Activated T-helper 1 cell treated with anti-CD3 and anti-CD28 coated beads, Interleukin-2, amount 50 U/mL, for 16 hours (primary cell): Measurements from ENCODE around the gene LCN6.
"Not testable (repeated sequence)": the region's sequence is repeated elsewhere in the genome, so short reads cannot be mapped to it uniquely, and the experiment has no call there.

Experiments used
- DNase-seq, 2 donors: peaks; one replicate each; pipeline ENCODE4 v3.0.0-alpha.2; 2020; ENCODE audit warnings: low read depth in 1 of 2, low spot score in 1 of 2

LCN6 gene

DNA sequence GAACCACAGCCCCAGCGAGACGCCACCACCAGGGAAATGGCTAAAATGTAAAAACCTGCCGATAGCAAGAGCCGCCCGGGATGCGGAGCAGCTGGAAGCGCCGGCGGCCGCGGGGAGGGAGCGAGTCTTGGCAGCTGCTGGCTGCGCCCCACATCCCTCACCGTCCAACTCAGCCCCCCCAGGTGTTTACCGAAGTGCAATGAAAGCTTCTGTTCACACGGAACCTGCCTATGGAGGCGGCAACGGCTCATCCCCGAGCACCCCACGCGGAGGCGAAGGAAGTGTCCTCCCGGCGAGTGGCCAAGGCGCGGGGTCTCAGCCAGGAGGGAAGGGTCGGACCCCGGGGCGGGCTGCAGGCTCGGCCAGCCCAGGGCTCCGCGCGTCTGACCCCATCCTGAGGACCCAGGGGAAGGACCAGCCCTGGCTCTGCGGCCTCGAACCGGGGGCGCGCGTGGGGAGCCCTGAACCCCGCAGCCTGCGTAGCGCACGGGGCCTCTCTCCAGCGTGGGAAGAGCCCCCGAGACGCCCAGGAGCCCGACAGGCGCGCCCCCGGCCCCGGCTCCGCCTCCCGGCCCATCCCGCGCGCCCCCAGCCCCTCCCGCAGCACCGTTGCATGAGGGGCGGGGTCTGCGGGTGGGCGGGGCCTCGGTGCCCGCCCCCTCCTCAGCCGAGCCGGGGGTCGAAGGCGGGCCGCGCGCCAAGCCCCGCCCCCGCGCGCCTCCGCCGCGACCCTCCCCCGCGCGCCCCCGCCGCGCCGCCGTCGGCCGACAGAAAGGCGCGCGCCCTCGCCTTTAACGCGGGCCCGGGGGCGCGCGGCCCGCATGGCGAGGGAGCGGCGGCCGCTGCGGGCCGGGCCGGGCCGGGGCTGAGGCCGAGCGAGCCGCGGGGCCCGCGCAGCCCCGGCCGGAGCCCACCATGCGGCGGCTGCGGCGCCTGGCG is 36.3 kb downstream of the LCN6 start, which contains the start of gene DIPK1B:
Gene DIPK1B, plus strand, starts transcription at position 822 of the 939 bp plus-strand sequence. Its CDS starts 94 bp downstream, at position 916.
- DNase-seq, result no peak

DNA sequence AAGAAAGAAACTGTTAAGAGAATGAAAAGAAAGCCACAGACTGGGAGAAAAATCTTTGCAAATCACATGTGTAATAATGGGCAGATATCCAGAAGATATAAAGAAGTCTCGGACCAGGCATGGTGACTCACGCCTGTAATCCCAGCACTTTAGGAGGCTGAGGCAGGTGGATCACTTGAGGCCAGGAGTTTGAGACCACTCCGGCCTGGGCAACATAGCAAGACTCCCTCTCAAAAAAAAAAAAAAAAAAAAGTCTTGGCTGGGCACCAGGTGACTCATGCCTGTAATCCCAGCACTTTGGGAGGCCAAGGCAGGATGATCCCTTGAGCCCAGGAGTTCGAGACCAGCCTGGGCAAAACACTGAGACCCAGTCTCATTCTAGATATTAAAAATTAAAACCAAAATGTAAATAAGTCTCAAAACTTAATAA is 37.1 kb downstream of the LCN6 start:
- DNase-seq, result not testable (repeated sequence)

DNA sequence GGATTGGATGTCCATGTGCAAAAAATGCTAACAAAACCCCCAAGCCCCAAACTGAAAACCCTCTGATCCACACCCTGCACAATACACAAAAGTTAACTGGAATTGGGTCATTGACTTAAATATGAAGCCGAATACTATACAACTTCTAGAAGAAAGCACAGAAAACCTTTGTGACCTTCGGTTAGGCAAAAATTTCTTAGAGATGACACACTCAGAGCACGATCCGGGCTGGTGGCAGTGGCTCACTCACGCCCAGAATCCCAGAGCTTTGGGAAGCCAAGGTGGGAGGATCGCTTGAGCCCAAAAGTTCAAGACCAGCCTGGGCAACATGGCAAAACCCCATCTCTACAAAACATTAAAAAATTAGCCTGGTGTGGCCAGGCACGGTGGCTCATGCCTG is 37.8 kb downstream of the LCN6 start:
- no peak for DNase-seq

DNA sequence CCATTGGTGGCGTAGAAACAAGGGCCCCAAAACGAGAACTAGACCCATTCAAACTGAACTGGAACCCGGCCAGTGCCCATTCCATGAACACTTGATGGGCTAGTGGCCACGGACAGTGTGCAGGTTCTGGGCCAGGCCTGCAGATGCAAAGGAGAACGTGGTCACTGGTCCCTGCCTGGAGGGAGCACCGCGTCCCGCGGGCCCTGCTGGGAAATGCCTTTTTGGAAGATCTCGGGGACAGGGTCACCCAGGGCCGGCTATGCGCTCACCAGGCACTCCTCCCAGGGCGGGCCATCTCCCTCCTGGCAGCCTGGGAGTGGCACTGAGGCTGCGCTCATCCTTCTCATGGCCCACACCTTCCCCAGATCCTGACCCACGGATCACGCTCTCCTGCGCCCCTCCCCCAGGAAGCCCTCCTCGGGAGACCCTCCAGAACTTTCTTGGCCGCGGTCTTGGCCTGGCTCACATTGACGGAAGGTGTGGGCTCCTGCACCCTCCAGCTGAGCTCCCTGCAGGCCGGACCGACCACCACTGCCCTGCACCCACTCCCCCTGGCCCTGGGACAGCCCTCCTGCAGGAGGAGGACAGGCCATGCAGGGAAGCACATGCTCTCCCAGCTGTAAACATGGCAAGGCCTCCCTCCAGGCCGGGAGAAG is 38.7 kb downstream of the LCN6 start:
- DNase-seq, result no peak

DNA sequence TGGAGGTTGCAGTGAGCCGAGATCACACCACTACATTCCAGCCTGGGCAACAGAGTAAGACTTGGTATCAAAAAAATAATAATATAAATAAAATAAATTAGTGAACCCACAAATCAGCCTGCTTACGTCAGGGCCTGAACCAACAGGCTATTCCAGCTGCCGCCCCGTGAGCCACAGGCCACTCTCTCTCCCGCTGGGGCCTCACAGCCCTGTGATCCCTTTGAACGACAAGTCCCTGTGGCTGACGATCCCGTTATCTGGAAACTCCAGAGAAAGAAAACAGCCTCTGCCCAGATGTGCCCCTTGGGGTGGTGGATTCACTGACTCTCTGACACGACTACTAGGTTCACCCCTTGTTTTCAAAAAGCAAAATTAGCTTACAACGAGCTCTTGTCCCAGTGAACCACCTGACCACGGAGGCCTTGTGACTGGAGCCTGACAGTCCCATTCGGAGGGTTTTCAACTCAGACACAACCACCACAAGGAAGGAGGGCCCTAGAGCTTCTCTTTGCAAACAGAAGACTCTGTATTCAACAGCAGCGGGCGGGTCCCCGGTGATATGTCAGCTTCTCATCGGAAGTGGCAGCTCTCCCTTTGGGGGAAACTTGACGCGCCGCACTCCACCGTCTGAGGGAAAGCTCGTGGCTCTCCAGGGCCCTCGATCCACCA is 40.3 kb downstream of the LCN6 start:
- DNase-seq, result no peak

DNA sequence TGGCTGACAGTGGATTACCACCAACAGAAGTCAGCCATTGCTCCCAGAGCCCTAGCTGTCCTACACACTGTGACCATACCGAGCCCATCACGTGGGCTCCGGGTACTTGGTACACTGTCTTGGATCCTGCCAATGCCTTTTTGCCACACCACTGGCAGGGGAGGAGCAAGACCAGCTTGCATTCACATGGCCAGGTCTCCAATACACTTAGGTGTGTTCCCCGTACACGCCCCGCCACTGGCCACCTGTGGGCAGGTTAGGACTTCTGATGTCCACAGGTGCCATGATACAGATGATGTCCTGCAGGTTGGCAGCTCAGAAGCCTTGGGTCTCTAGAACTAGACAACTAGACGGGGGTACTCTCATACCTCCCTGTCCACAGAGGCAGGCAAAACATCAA is 41.3 kb downstream of the LCN6 start:
- no peak for DNase-seq

DNA sequence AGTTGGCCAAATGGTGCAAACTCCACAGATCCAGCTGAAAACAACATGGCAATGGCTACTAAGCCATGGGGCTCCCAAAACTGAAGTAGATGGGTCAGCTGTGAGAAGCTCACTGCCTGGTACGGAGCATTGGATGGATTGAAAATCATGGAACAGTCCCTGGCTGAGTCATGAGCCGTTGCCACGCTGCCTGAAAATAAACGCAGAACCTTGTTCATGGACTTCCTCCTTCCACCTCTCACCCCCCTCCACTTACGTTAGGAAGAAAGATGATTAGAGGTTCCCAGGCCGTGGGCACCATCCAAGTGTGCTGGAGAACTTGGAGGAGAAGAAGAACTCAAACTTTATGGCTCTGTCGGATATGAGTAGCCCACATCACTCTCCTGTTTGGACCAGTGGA is 42.8 kb downstream of the LCN6 start:
- no peak for DNase-seq

DNA sequence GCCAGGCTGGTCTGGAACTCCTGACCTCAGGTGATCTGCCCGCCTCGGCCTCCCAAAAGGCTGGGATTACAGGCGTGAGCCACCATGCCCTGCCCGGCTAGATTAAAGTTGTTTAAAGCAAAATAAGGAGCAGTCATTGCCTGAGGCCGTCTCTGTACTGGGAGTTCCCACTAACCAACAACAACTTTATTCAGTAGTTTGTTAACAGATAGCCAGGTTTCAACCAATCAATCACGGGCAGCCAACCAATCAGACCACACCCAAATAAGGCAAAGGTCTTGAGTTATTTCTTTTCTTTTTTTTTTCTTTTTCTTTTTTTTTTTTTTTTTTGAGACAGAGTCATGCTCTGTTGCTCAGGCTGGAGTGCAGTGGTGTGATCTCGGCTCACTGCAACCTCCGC is 43.6 kb downstream of the LCN6 start:
- not testable (repeated sequence) for DNase-seq

DNA sequence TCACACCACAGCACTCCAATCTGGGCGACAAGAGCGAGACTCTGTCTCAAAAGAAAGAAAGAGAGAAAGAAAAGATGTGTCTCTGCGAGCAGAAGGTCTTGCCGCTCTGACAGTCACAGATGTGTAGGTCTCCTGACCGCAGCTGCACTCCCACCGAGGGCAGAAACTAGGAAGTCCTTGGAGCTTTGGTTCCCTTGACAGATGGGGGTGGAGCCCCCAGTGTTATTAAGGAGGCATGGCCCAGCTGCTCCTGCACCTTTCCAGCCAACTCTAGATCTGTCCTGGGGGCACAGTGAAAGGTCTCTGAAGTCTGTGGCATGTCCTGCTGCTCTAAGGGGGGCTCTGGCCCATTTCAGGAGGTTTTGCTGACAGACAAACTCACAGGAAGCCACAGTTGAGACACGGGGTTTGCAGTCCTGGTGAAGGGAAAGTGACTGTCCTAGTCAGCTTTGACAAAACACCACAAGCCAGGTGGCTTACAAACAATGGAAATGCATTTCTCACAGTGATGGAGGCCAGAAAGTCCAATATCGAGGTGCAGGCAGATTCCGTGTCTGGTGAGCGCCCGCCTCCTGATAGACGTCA is 45.0 kb downstream of the LCN6 start:
- DNase-seq, result no peak

DNA sequence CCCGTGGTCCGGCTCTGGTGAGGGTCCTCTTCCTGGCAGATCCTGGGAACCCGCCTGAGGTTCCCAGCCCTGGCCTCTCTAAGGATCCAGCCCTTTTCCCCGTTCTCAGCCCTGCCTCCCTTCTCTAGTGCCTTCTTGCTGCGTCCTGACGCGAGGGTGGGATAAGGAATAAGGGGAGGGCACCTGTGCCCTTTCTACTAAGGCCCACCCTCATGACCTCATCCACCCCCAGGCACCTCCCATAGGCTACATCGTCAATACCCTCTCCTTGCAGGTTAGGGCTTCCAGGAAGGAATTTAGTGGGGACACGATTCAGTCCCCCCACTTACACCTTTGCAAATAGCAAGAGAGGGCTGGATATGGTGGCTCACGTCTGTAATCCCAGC is 46.7 kb downstream of the LCN6 start:
- no peak for DNase-seq

DNA sequence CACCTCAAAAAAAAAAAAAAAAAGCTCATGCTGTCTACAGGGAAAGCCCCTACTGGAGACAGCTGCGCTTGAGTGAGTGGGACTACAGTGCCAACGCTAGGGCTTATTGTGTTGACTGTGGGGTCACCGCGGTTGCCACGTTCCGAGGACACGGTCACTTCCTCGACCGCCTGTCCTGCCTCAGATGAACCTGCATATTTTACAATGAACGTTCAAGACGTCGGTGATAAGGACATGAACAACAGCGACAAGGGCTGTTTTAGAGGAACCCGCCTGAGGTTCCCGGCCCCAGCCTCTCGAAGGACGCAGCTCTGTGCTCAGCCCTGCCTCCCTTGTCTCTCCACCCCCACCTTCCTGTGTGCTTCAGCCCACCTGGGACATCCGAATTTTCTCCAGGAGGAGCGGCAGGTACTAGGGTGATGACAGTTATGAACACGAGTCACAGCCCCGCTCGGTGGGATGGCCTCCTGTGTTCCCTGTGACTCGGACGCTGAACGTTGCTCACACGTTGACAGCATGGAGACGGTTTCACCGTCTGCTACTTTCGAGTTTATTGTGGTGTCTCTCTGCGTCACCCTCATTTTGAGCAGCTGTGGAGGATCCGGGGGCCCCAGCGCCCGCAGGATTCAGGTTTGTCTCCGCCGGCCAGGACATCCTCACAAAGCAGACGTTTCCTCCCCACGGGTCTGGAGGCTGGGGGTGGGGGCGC is 47.2 kb downstream of the LCN6 start:
- DNase-seq, result peak in 1 of 2 donors; percentile 35

DNA sequence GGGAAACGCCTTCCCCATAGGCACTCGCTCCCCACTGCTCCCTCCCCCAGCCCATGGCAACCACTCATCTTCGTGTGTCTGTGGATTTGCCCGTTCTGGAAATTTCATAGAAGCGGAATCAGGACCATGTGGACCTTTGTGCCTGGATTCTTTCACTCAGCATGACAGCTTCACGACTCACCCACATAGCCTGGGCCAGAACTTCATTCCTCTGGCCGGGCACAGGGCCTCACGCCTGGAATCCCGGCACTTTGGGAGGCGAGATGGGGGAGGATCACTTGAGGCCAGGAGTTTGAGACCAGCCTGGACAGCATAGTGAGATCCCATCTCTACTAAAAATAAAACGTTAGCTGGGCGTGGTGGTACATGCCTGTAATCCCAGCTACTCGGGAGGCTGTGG is 48.0 kb downstream of the LCN6 start:
- DNase-seq, result no peak

DNA sequence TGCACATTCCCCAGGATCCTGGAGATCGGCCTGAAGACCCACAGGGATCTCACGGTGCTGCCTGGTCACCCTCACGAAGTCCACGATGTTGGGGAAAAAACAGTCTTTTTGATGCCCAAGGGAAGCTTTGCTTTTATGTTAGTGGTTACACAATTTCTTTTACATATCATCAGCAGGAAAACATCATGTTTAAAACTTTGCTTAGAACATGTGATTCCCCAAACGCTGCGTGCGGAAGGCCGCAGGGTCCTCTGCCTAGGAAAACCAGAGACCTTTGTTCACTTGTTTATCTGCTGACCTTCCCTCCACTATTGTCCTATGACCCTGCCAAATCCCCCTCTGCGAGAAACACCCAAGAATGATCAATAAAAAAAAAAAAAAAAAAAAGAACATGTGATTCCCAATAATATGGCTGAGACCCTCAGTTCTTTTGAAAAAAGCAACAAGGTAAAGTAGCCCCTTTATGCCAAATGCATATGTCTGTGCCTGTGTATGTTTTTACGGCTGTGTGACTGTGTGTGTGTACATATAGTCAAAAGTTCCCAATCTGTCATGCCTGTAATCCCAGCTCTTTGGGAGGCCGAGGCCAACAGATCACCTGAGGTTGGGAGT is 49.6 kb downstream of the LCN6 start:
- DNase-seq, result no peak

DNA sequence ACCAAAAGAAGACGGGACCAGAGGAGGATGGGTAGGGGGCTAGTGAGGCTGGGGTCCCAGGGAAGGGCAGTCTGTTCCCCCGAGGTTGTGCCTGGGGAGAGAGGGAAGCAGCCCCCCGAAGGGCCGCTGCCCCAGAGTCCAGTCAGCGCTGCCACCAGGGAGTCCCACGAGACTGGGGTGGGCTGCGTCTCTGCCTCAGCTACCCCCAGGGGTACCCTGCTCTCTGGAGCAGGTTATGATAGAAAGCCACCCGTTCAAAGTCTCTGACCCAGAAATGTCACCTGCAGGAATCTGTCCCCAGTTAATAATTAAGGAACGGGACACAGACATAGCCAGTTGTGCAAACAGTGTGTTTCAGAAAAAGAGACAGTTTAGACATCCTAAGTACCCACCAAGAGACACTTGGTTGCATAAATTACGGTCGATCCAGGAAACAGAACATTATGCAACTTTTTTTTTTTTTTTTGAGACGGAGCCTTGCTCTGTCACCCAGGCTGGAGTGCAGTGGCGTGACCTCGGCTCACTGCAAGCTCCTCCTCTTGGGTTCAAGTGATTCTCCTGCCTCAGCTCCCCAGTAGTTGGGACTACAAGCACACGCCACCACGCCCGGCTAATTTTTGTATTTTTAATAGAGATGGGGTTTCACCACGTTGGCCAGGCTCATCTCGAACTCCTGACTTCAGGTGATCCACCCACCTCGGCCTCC is 50.4 kb downstream of the LCN6 start:
- no peak for DNase-seq

DNA sequence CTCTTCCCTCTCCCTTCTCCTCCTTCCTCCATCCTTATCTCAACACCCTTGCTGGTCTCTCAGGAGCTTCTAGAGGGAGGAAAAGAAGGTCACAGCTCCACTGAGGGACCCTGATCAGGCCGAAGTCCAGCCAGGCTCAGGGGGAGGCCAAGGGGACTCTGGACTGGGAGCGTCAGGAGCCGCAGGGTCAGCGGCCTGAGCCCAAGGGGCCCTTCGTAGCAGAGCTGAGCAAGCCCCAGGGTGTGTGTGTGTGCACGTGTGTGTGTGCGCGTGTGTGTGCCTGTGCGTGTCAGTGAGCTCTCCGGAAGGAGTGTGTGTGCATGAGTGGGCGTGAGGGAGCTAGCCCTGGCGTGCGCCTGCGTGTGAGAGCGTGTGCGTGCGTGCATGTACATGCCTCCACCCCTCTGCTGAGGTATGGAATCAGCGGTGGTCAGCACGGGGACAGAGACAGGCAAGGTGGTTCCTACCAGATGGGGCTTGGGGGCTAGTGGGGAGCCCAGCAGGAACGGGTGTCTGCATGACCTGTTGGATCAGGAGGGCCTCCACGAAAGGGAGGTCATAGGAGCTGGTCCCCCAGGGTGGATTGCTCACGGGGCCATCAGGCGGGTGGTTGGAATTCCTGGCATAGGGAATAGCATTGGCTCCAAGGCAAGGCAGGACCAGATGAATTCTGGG is 51.0 kb downstream of the LCN6 start:
- no peak for DNase-seq

DNA sequence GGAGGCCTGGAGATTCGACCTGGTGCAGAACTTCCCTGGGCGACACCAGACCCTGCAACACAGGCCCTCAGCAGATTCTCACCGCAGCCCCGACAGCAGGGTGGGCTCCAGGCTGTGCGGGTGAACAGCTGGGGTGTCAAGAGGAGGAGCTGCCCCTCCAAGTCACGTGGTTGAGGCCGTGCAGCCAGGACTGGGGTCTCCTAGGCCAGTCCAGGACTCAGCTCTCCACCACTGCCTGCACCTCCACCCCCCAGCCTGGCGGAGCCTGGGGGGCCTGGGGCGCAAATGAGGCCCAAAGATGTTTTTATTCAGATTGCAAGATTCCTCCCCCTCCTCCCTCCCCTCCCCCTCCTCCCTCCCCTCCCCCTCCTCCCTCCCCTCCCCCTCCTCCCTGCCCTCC is 51.8 kb downstream of the LCN6 start:
- no peak for DNase-seq

DNA sequence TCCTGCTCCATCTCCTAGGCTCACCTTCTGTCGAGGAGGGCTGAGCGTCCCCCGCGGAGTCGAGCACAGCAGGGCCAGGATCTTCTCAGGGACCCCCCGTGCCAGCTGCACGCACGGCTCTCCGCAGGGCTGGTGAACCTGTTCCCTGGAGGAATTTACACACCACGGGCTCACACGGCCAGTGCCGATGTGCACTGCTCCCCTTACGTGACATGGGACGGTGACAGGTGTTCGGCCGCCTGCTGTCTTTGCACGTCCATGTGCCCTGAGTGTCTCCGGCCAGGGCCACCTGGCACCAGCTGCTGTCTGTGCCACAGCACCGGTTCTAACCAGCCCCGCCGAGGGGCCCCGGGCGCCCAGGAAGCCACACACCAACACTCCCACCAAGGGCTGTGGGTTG is 52.4 kb downstream of the LCN6 start:
- no peak for DNase-seq

DNA sequence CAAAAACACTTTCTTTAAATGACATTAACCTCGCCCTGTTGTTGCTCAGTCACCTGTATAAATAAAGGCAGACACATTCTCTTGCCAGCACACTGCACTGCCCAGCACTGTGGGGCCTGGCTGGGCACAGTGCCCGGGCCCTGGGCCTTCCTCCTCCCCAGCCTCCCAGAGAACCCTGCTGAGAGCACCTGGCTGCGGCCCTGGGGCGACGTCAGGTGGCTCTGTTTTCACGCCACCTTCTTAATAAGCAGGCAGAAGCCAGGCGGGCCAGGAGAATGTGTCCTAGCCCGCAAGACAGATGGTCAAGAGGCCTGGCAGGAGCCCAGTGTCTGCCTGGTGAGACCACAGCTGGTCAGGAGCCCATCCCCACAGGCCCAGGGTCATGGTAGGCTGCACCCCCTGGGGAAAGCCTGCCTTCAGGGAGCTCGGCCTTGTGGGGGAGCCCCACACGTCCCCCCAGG is 52.9 kb downstream of the LCN6 start:
- DNase-seq, result no peak

DNA sequence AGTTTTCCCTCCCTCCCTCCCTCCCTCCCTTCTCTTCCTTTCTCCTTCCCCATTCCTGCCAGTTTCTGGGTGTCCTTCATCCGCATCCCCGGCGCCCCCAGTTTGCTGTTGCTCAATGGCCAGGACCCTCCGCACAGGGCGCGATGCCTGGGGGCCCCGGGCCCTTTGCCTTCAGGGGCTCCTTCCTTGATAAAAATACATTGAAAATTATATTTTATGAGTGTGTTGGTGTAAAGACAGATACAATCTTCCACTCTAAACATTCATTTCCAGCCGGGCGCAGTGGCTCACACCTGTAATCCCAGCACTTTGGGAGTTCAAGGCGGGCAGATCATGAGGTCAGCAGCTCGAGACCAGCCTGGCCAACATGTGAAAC is 53.5 kb downstream of the LCN6 start:
- DNase-seq, result no peak
